NCI-H510A treated with DMSO at 0.1 percent for 48 hours (cell line): ENCODE measurements around the gene MYOZ3.

ENCODE experiments used
- DNase-seq: peaks from one replicate; lab custom pipeline; 2025; lab: John Stamatoyannopoulos, UW

Gene MYOZ3

GRCh38 chr5:150659360-150660107 lies 1.5 kb upstream of the MYOZ3 start:
- DNase-seq = no peak

GRCh38 chr5:150660108-150660831 lies 781 bp upstream of the MYOZ3 start:
- DNase-seq = no peak

- DNase-seq = no peak
These were observed 958 bp downstream of the MYOZ3 start for GRCh38 chr5:150661821-150662596.

- DNase-seq = no peak
These were observed 1.9 kb downstream of the MYOZ3 start for GRCh38 chr5:150662731-150663516.

GRCh38 chr5:150663936-150664335 lies 2.9 kb downstream of the MYOZ3 start:
- DNase-seq = no peak

GRCh38 chr5:150665044-150665443 lies 4.0 kb downstream of the MYOZ3 start:
- DNase-seq = no peak

GRCh38 chr5:150670275-150670947 lies 9.4 kb downstream of the MYOZ3 start:
- DNase-seq = no peak

GRCh38 chr5:150670948-150671310 lies 9.9 kb downstream of the MYOZ3 start:
- no peak for DNase-seq

GRCh38 chr5:150671509-150672236 lies 10.6 kb downstream of the MYOZ3 start:
- no peak for DNase-seq

- no peak for DNase-seq
These were observed 11.3 kb downstream of the MYOZ3 start for GRCh38 chr5:150672237-150672883.

- DNase-seq = no peak
These were observed 11.8 kb downstream of the MYOZ3 start for GRCh38 chr5:150672884-150673275.

- no peak for DNase-seq
These were observed 13.3 kb downstream of the MYOZ3 start for GRCh38 chr5:150674341-150674821.

- DNase-seq = no peak
These were observed 14.0 kb downstream of the MYOZ3 start for GRCh38 chr5:150675069-150675468.

GRCh38 chr5:150676578-150676977 lies 15.5 kb downstream of the MYOZ3 start:
- DNase-seq = no peak

GRCh38 chr5:150689120-150689519 lies 28.1 kb downstream of the MYOZ3 start:
- DNase-seq = no peak

GRCh38 chr5:150690760-150691159 lies 29.7 kb downstream of the MYOZ3 start:
- no peak for DNase-seq

GRCh38 chr5:150692276-150692675 lies 31.2 kb downstream of the MYOZ3 start:
- no peak for DNase-seq

- no peak for DNase-seq
These were observed 33.6 kb downstream of the MYOZ3 start for GRCh38 chr5:150694612-150695011.

GRCh38 chr5:150700246-150700593 lies 39.2 kb downstream of the MYOZ3 start:
- peak; percentile 20 for DNase-seq
